SJSA1 (cell line): ENCODE measurements around the gene ASF1A. TPM values are rescaled to one million over a fixed set of nuclear protein-coding genes. Genes with fewer than 3 reads are reported as not detected.

ENCODE experiments used
- DNase-seq, 2 experiments: peaks; one replicate each; pipeline ENCODE4 v3.0.0-alpha.2; 2015 to 2020; ENCODE audit warnings: low spot score in 2 of 2, low read depth in 1 of 2
- H3K27ac ChIP-seq: fragments of 250-450 bp; sonication (Bioruptor Pico); 2 replicates; pipeline ENCODE4 v1.5.1; 2020; ENCODE audit warnings: mild to moderate bottlenecking, moderate library complexity
- H3K27me3 ChIP-seq: fragments of 250-450 bp; sonication (Bioruptor Pico); replicated peaks from 2 replicates; pipeline ENCODE4 v1.5.1; 2020; ENCODE audit warnings: mild to moderate bottlenecking, moderate library complexity
- H3K36me3 ChIP-seq: fragments of 250-450 bp; sonication (Bioruptor Pico); 2 replicates; pipeline ENCODE4 v1.5.1; 2020; ENCODE audit warnings: mild to moderate bottlenecking
- H3K4me1 ChIP-seq: fragments of 250-450 bp; sonication (Bioruptor Pico); replicated peaks from 2 replicates; pipeline ENCODE4 v1.6.1; 2021; ENCODE audit warnings: mild to moderate bottlenecking
- H3K4me3 ChIP-seq: fragments of 250-450 bp; sonication (Bioruptor Pico); 2 replicates; pipeline ENCODE4 v1.5.1; 2020; ENCODE audit warnings: mild to moderate bottlenecking
- H3K9me3 ChIP-seq: fragments of 250-450 bp; sonication (Bioruptor Pico); replicated peaks from 2 replicates; pipeline ENCODE4 v1.5.1; 2020; ENCODE audit warnings: mild to moderate bottlenecking
- total RNA-seq: library from RNA; depleted of rRNA; stranded (reverse); fragments of >200 nt; shearing (Covaris generic); gene quantifications from 2 replicates; pipeline ENCODE4 v1.2.3, GENCODE V29; 2014

Gene ASF1A
- total RNA-seq, 1 experiment from 2014 or later: 38.4 TPM

DNA sequence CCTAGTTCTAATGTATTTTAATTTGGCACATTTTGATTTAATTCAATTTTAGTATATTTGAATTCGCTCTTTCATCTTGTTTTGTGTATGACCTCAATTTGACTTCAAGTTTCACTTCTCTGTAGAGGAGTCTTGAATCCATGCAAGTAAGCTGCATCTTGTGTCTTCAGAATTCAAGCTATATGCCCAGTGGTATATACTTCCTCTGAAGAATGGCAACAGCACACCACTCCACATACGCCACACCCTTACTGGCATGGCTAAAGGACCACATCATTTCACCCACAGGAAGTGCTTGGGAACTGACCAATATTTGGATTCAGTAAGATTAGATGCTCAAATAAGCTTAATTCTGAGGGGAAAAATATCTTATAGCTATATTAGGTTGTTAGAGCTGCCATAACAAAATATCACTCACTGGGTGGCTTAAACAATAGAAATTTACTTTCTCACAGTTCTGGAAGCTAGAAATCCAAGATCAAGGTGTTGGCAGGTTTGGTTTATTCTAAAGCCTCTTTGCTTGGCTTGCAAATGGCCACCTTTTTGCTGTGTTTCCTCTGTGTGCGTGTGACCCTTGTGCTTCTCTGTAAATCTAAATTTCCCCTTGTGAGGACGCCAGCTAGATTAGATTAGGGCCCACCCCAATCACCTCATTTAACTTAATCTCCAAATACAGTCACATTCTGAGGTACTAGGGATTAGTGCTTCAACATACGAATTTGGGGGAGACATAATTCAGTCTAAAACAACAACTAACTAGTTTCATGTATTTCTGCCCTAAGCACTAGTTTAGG lies 2.8 kb upstream of the ASF1A start:
- no peaks in the 10 kb centered on the region for H3K27me3 ChIP-seq
- H3K9me3 ChIP-seq: 0 out of 2 replicates have a peak, but pooled peaks cover 4% of the 10 kb centered on the region
- H3K4me1 ChIP-seq: peaks cover 10% of the 10 kb centered on the region
- peaks cover 12% of the 10 kb centered on the region for H3K36me3 ChIP-seq
- no peak overlapping the region for H3K27ac ChIP-seq
- DNase-seq: no peak
- H3K4me3 ChIP-seq: no peak overlapping the region

DNA sequence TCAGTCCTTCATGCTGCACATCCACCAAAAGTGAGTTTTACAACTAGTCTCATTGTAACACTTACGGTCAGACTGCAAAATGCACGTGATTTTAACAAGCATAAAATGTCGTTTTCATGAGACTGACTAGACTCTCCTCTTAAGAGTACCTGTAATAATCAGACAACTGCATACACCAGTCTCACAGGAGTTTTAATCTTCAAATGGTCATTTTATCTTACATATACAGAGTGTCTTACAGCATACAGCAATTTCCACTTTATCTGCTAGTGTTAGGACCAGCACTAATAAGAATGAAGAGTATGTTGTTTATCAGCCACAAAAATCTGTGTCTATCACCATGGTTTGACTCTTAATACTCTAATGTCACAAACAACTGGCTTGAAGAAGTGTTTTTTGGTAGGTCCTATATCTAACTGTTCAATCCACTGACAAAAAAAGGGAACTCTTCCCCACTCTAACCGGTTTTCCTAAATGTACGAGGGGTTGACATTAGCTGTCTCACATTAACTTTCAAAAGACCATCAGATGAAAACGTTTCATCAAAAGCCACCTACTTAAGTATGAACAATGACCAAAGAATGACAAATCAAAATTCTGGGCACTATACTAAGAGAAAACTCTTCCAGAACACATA lies 1.5 kb upstream of the ASF1A start:
- peaks cover 20% of the 10 kb centered on the region for H3K4me1 ChIP-seq
- DNase-seq: peak in 1 of 2 experiments; percentile 45
- H3K9me3 ChIP-seq: 0 out of 2 replicates have a peak, but pooled peaks cover 4% of the 10 kb centered on the region
- H3K36me3 ChIP-seq: peaks cover 13% of the 10 kb centered on the region
- H3K27ac ChIP-seq: peak overlapping the region; percentile 81
- H3K4me3 ChIP-seq: peak overlapping the region; percentile 94
- no peaks in the 10 kb centered on the region for H3K27me3 ChIP-seq

DNA sequence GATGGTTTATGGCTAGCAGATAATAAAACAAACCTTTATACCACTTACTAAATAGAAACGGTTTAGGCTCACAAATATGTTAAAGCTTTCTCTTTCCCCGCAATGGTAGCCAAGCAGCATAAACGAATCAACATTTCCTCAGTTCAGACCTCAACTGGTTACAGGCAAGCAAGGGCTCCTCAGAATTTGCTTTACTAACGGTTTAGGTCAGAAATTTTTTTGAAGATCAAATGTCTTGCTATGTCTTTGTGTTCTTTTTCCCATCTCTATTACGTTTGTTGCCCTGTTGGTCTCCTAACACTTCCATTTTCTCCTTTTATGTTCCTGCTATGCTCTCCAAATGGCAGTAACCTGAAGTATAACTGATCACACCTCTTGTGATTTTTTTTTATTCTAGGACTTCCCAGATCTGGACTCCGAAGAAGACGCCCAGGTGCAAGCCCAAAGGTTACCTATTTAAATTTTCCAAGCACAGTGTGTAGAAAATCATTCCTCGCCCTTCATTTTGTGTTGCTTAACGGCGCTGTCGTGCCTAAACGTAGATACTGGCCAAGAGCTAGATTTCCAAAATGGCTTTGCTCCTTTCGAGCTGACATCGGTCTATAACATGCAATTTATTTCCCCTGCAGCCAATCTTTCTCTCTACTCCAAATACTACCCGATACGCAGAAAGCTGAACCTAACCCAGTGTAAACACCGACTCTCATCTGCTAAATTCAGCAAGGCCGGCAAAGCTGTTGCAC lies 717 bp upstream of the ASF1A start:
- H3K27me3 ChIP-seq: no peaks in the 10 kb centered on the region
- DNase-seq: peak in 1 of 2 experiments; percentile 80

DNA sequence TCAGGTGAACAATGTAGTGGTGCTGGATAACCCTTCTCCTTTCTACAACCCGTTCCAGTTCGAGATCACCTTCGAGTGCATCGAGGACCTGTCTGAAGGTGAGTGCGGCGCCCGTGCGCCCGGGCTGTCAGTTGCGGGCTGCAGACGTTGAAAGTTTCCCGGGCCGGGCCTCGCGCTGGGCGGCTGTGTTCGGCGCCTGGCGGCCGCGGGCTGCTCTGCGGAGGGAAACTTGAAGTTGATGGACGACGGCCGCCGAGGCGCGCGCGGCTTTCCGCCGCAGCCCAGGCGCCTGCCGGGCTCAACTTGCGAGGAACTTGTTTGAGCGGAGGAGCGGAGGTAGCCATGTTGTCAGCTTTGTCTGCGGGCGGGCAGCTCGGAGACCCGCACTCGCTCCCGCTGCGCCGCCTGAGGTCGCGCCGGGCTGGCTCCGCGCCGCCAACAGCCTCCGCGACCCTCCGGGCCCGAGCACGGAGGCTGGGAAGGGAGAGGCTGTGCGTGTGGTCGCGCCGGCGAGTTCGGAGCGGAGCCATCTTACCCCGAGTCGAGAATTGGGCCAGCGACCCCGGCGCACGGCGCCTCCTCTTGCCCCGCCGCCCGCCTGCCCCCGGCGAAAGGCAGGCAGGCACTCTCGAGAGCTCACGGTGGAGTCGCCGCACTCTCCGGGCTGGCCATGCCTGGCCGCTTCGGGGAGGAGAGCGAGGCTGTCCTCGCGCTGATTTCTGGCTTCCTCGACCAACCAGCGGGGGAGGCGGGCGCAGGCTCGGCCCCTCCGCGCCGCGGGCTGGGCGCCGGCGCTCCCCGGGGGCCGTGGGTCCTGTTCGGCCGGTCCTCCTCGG lies 691 bp downstream of the ASF1A start:
- Histone ChIP-seq H3K4me1 (peaks cover 20% of the 10 kb centered on the region), H3K4me3 (peak overlapping the region; percentile 94), H3K27me3 (no peaks in the 10 kb centered on the region), H3K9me3 (0 out of 2 replicates have a peak, but pooled peaks cover 4% of the 10 kb centered on the region), H3K27ac (peak overlapping the region; percentile 93), H3K36me3 (peaks cover 27% of the 10 kb centered on the region)
- DNase-seq: peak; percentile 60 to 72

More for the DNA sequence above, 717 bp upstream of the ASF1A start:
- H3K4me1 ChIP-seq: peaks cover 20% of the 10 kb centered on the region
- H3K4me3 ChIP-seq: peak overlapping the region; percentile 94
- 0 out of 2 replicates have a peak, but pooled peaks cover 4% of the 10 kb centered on the region for H3K9me3 ChIP-seq
- H3K36me3 ChIP-seq: peaks cover 20% of the 10 kb centered on the region
- peak overlapping the region; percentile 81 for H3K27ac ChIP-seq

DNA sequence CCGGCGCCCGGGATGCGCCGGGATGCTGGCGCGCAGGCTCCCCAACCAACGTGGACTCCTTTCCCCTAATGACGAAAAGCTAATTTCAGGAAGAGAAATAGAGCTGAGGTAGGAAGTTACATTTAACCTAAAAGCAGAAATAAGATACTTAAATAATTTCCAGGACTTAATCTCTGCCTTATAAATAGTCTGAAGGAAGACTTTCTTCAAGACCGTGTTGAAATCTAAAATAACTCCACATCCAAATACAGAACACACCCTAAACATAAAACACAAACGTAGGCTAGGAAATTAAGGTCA lies 1.3 kb downstream of the ASF1A start:
- Histone ChIP-seq H3K4me3 (peak overlapping the region; percentile 94), H3K27ac (peak overlapping the region; percentile 93), H3K4me1 (peaks cover 20% of the 10 kb centered on the region), H3K9me3 (0 out of 2 replicates have a peak, but pooled peaks cover 4% of the 10 kb centered on the region), H3K36me3 (peaks cover 33% of the 10 kb centered on the region), H3K27me3 (no peaks in the 10 kb centered on the region)
- no peak for DNase-seq

DNA sequence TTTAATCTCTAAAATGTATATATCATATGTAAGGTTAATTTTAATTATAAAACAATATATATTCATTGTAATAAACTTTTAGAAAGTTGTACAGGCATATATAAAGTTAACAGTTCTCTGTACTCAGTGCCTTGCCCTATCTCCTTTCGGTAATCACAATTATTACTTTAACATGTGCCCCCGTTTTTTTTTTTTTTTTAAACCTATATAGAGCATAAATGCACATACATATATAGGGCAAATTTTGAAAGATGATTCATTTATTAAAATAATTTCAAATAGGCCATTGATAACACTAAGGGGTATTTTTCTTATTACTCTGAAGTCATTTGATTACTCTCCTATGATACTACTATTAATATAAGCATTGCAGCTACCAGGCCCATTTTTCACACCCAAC lies 1.9 kb downstream of the ASF1A start:
- Histone ChIP-seq H3K27me3 (no peaks in the 10 kb centered on the region), H3K36me3 (peaks cover 38% of the 10 kb centered on the region), H3K9me3 (0 out of 2 replicates have a peak, but pooled peaks cover 4% of the 10 kb centered on the region), H3K4me3 (peak overlapping the region; percentile 94), H3K4me1 (peaks cover 20% of the 10 kb centered on the region), H3K27ac (peak overlapping the region; percentile 93)
- DNase-seq: no peak

DNA sequence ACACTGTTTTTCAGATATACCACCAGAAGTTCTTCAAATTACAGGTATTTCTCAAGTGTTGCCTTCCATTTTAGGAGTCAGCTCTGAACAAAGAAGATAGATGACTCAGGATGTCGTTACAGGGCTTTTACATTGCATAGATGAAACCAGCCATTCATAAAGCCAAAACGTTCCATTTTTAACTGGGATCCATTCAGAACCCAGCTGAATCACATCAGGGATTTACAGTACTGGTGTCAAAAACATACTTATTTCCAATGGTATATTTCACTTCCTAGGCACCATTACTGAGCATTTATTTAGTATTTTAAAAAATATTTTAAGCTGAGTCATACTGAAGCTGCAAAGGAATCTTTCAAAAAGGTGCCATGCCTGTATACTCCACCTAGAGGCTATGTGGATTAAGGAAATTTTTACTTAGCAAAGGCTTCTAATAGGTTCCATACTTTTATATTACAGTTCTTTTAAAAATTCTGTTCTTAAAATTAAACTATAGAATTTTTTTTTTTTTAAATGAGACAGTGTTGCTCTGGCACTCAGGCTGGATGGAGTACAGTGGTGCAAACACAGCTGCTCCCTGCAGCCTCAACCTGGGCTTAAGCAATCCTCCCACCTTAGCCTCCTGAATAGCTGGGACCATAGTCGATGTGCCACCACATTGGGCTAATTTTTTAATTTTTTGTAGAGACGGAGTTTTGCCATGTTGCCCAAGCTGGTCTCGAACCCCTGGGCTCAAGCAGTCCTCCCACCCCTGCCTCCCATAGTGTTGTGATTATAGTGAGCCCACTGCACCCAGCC lies 2.6 kb downstream of the ASF1A start:
- peak in 1 of 2 experiments; percentile 88 for DNase-seq

DNA sequence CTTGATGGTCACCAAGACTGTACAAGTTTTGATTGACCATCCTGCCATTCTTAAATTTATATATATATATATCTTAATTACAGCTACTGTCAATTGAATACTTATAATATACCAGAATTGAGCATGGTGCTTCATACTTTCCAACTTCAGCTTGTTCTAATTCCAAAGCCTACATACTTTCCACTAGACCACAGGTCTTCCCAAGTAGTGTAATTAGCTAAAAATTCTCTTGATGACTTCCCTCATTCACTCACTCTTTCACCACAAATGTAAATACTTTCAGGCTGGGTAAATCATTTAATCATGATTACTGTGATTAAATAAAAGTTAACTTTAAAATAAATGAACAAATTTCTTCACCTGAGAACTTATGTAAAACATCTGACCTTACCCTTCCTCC lies 3.4 kb downstream of the ASF1A start:
- DNase-seq: no peak
- H3K27ac ChIP-seq: peak overlapping the region; percentile 93; the same call in 1 of the 2 replicates

More for the DNA sequence above, 2.6 kb downstream of the ASF1A start:
- Histone ChIP-seq H3K27me3 (no peaks in the 10 kb centered on the region), H3K27ac (peak overlapping the region; percentile 93), H3K9me3 (0 out of 2 replicates have a peak, but pooled peaks cover 4% of the 10 kb centered on the region), H3K4me3 (peak overlapping the region; percentile 94), H3K36me3 (peaks cover 44% of the 10 kb centered on the region), H3K4me1 (peaks cover 20% of the 10 kb centered on the region)

DNA sequence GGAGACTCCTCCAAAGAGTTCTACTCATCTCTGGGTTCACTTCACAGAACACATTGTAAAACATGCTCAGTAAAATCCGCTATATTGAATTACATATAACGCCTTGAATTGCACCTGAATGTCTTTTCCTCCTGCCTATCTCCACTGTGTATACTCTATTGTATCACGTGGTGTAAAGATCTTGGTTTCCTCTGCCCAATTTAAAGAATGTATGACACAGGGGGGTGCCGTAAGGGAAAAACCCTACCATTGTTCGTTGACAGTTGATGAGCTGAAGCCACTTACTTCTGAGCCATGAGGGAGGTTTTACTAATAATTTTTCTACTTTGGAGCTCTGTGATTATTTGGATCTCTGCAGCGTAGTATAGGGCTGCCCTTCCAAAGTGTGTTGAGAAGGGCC lies 6.0 kb downstream of the ASF1A start:
- no peak overlapping the region for H3K27ac ChIP-seq
- peaks cover 66% of the 10 kb centered on the region for H3K36me3 ChIP-seq
- H3K27me3 ChIP-seq: no peaks in the 10 kb centered on the region
- no peak overlapping the region for H3K4me3 ChIP-seq
- no peak for DNase-seq
- no peaks in the 10 kb centered on the region for H3K9me3 ChIP-seq
- H3K4me1 ChIP-seq: peaks cover 11% of the 10 kb centered on the region

More for the DNA sequence above, 3.4 kb downstream of the ASF1A start:
- H3K27me3 ChIP-seq: no peaks in the 10 kb centered on the region
- no peak overlapping the region for H3K4me3 ChIP-seq
- H3K9me3 ChIP-seq: 0 out of 2 replicates have a peak, but pooled peaks cover 4% of the 10 kb centered on the region
- peaks cover 52% of the 10 kb centered on the region for H3K36me3 ChIP-seq
- H3K4me1 ChIP-seq: peaks cover 16% of the 10 kb centered on the region

DNA sequence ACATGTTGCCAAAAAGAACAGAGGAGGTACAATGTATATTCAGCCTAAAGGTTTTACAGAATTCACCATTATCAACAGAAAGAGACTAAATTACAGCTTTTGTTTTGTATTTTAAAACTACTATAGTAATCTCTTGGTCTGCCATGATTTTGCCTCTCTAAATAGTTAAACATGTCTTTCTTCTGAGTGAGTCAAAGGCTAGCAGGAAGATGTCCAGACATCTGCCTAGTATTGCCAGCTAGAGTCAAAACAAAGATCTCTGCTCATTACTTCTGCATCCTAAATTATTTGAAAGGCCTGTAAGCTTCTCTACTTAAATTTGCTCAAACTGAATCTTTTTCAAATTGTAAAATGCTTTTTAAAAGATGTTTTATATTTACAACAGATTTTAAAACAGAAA lies 8.8 kb downstream of the ASF1A start:
- peaks cover 87% of the 10 kb centered on the region for H3K36me3 ChIP-seq
- no peaks in the 10 kb centered on the region for H3K9me3 ChIP-seq
- H3K4me3 ChIP-seq: no peak overlapping the region
- no peaks in the 10 kb centered on the region for H3K27me3 ChIP-seq
- H3K27ac ChIP-seq: no peak overlapping the region
- no peaks in the 10 kb centered on the region for H3K4me1 ChIP-seq
- DNase-seq: no peak

DNA sequence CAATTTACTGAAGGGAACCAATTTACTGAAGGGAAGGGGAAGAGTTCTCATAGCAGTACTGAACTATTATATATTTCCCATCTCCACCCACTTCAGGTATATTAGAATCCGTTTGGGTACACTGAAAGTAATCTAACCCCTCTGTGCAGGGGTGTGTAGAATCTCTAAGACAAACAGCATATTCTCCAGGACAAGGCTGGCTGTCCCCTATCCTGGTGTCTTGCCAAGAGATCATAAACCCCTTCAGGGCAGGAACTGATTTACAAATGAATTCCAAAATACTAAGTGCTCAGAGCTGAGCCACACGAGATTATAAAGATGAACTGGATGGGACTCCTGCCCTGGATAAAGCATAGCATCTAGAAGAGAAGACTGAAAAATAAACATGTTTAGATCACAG lies 9.2 kb downstream of the ASF1A start:
- no peak for DNase-seq
- Histone ChIP-seq H3K4me1 (no peaks in the 10 kb centered on the region), H3K9me3 (no peaks in the 10 kb centered on the region), H3K4me3 (no peak overlapping the region), H3K27me3 (no peaks in the 10 kb centered on the region), H3K27ac (no peak overlapping the region), H3K36me3 (peaks cover 87% of the 10 kb centered on the region)

DNA sequence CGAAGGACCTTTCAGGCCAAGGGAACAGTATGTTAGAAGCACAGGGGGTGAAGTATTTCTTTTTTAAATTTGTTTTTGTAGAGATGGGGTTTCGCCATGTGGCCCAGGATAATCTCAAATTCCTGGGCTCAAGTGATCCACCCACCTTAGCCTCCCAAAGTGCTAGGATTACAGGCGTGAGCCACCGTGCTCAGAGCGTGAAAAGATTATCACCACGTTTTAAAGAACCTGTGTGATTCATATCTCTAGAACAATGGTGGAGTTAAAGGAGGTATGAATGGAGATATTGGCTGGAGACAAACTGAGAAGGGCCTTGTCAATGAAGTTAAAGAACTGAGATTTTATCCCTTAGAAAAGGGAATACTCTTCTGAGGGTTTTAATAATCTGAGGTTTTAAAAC lies 9.7 kb downstream of the ASF1A start:
- Histone ChIP-seq H3K27ac (no peak overlapping the region), H3K36me3 (peaks cover 90% of the 10 kb centered on the region), H3K9me3 (no peaks in the 10 kb centered on the region)

More for the DNA sequence above, 9.7 kb downstream of the ASF1A start:
- DNase-seq: no peak
- no peaks in the 10 kb centered on the region for H3K27me3 ChIP-seq
- H3K4me3 ChIP-seq: no peak overlapping the region
- no peaks in the 10 kb centered on the region for H3K4me1 ChIP-seq
